ENCODE results near the gene YPEL2. TPM values are rescaled to one million over a fixed set of nuclear protein-coding genes. Genes with fewer than 3 reads are reported as not detected.
"Not testable (repeated sequence)": the region's sequence is repeated elsewhere in the genome, so short reads cannot be mapped to it uniquely, and the experiment has no call there.

YPEL2 gene
- polyA plus RNA-seq, 1 of the 3 experiments (the other 2 are of a cell fraction), result 3.2 TPM

GRCh38 chr17:59391021-59391420 is 59.6 kb downstream of the YPEL2 start (continued):
- no peak for TF ChIP-seq REST (IDR thresholded peaks at IDR 0.05; ENCODE audit: low read depth, low read length)

GRCh38 chr17:59392973-59393679 is 61.7 kb downstream of the YPEL2 start:
- H3K79me2 ChIP-seq (ENCODE audit: insufficient read depth), result no peaks in the 10 kb centered on the region

GRCh38 chr17:59393742-59394410 is 62.4 kb downstream of the YPEL2 start:
- H4K20me1 ChIP-seq (ENCODE audit: insufficient read depth); H3K27ac ChIP-seq (ENCODE audit: low read depth in 2 of 2, low read length in 1 of 2); H3F3A ChIP-seq (replicated peaks; ENCODE audit: insufficient read depth); H2AFZ ChIP-seq (ENCODE audit: low read depth); H3K4me2 ChIP-seq; POLR2A ChIA-PET; H3K9me2 ChIP-seq; H3K9me3 ChIP-seq; DNase-seq; H3K9ac ChIP-seq; H3K79me2 ChIP-seq (ENCODE audit: insufficient read depth); H3K27me3 ChIP-seq (ENCODE audit: insufficient read depth); H3K4me3 ChIP-seq (ENCODE audit: low read depth in 2 of 2, low read length in 1 of 2); CTCF ChIA-PET: not testable (repeated sequence)
- peaks cover 7 to 12% of the 10 kb centered on the region in 2 experiments for H3K36me3 ChIP-seq (replicated peaks in 1 of 2; ENCODE audit: control insufficient read depth in 1 of 2, insufficient read depth in 2 of 2, low read length in 1 of 2)
- H3K4me1 ChIP-seq (ENCODE audit: control insufficient read depth in 1 of 2, insufficient read depth in 2 of 2, low read depth in 1 of 2, low read length in 1 of 2), result peaks cover 0 to 10% of the 10 kb centered on the region in 2 experiments; a peak in 1 of 4 replicates
- WGBS (ENCODE audit: low lambda C conversion rate), result 95% methylated on average over 20 of the region's 35 CpGs

More at GRCh38 chr17:59392973-59393679, 61.7 kb downstream of the YPEL2 start:
- Histone ChIP-seq H3K9ac (no peak overlapping the region), H3K27ac (ENCODE audit: low read depth in 2 of 2, low read length in 1 of 2) (no peak overlapping the region), H4K20me1 (ENCODE audit: insufficient read depth) (no peaks in the 10 kb centered on the region), H3F3A (replicated peaks; ENCODE audit: insufficient read depth) (no peaks in the 10 kb centered on the region), H3K4me1 (ENCODE audit: control insufficient read depth in 1 of 2, insufficient read depth in 2 of 2, low read depth in 1 of 2, low read length in 1 of 2) (peaks cover 0 to 18% of the 10 kb centered on the region in 2 experiments; a peak in 1 of 4 replicates), H3K36me3 (replicated peaks in 1 of 2; ENCODE audit: control insufficient read depth in 1 of 2, insufficient read depth in 2 of 2, low read length in 1 of 2) (peaks cover 7 to 10% of the 10 kb centered on the region in 2 experiments), H2AFZ (ENCODE audit: low read depth) (no peak overlapping the region), H3K4me2 (no peak overlapping the region), H3K9me2 (no peaks in the 10 kb centered on the region), H3K4me3 (ENCODE audit: low read depth in 2 of 2, low read length in 1 of 2) (no peak overlapping the region), H3K27me3 (ENCODE audit: insufficient read depth) (no peaks in the 10 kb centered on the region), H3K9me3 (no peaks in the 10 kb centered on the region)
- CTCF ChIA-PET, result no interaction called here
- WGBS (ENCODE audit: low lambda C conversion rate), result 84% methylated on average over 5 of the region's 7 CpGs
- POLR2A ChIA-PET, result no interaction called here
- TF ChIP-seq RCOR1 (IDR thresholded peaks at IDR 0.05; ENCODE audit: low read length) (no peak), EZH2phosphoT487 (IDR thresholded peaks at IDR 0.05; ENCODE audit: borderline replicate concordance, low read depth) (no peak), GABPA (IDR thresholded peaks at IDR 0.05; ENCODE audit: low read depth) (no peak)
- DNase-seq, result no peak

All from SK-N-SH (cell line).